ENCODE measurements around the gene SLC29A4.
"Not testable (repeated sequence)": the region's sequence is repeated elsewhere in the genome, so short reads cannot be mapped to it uniquely, and the experiment has no call there.

The SLC29A4 gene

DNA sequence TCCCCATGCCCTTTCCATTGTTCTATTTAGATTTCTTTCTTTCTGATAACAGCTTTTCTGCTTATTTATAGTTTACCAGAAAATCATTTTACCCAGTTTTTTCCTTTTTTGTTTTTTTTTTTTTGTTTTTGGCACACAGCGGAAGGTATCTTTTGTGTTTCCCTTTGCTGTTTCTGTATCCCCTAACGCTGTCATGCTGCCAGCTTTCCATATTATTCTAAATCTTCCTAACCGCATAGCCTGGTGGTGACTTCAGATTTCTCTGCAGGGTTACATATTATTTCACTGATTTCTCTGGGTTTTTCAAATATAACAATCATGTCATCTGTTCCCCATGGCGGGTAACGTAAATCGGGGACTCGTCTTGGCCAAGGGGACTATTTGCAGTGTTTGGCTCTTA is 4.0 kb upstream of the SLC29A4 start:
- Histone ChIP-seq H3K27ac (ENCODE audit: low read length) (no peak overlapping the region), H3K9me3 (replicated peaks; ENCODE audit: insufficient read depth, low read length) (no peaks in the 10 kb centered on the region), H3K4me3 (ENCODE audit: low read length) (no peak overlapping the region), H3K27me3 (replicated peaks; ENCODE audit: insufficient read depth, low read length) (peaks cover 52% of the 10 kb centered on the region), H3K36me3 (replicated peaks; ENCODE audit: insufficient read depth, low read length) (no peaks in the 10 kb centered on the region), H2AFZ (ENCODE audit: low read length) (no peak overlapping the region), H3K4me1 (ENCODE audit: low read length) (no peaks in the 10 kb centered on the region), H3K9ac (ENCODE audit: low read length) (no peak overlapping the region), H4K20me1 (ENCODE audit: insufficient read depth, low read length) (no peaks in the 10 kb centered on the region), H3K9me2 (replicated peaks; ENCODE audit: insufficient read depth, low read length) (no peaks in the 10 kb centered on the region), H3K4me2 (ENCODE audit: low read depth, low read length) (no peak overlapping the region), H3F3A (ENCODE audit: insufficient read depth, low read length) (no peaks in the 10 kb centered on the region), H3K79me2 (ENCODE audit: low read length) (no peaks in the 10 kb centered on the region)
- TF ChIP-seq EZH2phosphoT487 (IDR thresholded peaks at IDR 0.05; ENCODE audit: low read length) (no peak), EZH2 (optimal IDR thresholded peaks at IDR 0.05; ENCODE audit: low read depth, low read length) (no peak)
- TF ChIP-seq, protein P1, sequence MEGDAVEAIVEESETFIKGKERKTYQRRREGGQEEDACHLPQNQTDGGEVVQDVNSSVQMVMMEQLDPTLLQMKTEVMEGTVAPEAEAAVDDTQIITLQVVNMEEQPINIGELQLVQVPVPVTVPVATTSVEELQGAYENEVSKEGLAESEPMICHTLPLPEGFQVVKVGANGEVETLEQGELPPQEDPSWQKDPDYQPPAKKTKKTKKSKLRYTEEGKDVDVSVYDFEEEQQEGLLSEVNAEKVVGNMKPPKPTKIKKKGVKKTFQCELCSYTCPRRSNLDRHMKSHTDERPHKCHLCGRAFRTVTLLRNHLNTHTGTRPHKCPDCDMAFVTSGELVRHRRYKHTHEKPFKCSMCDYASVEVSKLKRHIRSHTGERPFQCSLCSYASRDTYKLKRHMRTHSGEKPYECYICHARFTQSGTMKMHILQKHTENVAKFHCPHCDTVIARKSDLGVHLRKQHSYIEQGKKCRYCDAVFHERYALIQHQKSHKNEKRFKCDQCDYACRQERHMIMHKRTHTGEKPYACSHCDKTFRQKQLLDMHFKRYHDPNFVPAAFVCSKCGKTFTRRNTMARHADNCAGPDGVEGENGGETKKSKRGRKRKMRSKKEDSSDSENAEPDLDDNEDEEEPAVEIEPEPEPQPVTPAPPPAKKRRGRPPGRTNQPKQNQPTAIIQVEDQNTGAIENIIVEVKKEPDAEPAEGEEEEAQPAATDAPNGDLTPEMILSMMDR (IDR thresholded peaks at IDR 0.05; ENCODE audit: low read length), result no peak
- no peak for DNase-seq

DNA sequence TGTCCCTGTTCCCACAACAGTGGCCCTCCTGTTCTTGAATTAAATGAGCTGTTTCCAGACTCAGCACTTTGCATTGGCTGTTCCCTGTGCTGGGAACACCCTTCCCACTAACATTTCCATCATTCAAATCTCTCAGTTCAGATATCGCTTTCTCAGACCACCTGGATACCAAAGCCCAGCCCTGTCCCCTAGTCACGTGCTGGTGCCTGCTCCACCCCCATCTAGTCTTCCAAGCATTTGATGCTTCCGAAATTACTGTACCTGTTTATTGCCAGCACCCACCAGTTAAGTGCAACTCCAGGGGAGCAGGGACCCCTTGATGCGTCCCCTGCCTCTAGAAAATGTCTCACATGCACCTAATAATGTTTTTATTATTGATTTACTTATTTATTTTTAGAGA is 3.0 kb upstream of the SLC29A4 start:
- Histone ChIP-seq H3K79me2 (ENCODE audit: low read length) (no peaks in the 10 kb centered on the region), H3K4me2 (ENCODE audit: low read depth, low read length) (no peak overlapping the region), H3K4me1 (ENCODE audit: low read length) (no peaks in the 10 kb centered on the region), H3K4me3 (ENCODE audit: low read length) (no peak overlapping the region), H3K27me3 (replicated peaks; ENCODE audit: insufficient read depth, low read length) (peaks cover 53% of the 10 kb centered on the region), H3K9me3 (replicated peaks; ENCODE audit: insufficient read depth, low read length) (no peaks in the 10 kb centered on the region), H3K9ac (ENCODE audit: low read length) (no peak overlapping the region), H2AFZ (ENCODE audit: low read length) (no peak overlapping the region), H3K36me3 (replicated peaks; ENCODE audit: insufficient read depth, low read length) (no peaks in the 10 kb centered on the region), H3F3A (ENCODE audit: insufficient read depth, low read length) (no peaks in the 10 kb centered on the region), H3K9me2 (replicated peaks; ENCODE audit: insufficient read depth, low read length) (no peaks in the 10 kb centered on the region), H3K27ac (ENCODE audit: low read length) (no peak overlapping the region), H4K20me1 (ENCODE audit: insufficient read depth, low read length) (no peaks in the 10 kb centered on the region)
- no peak for TF ChIP-seq EZH2 (optimal IDR thresholded peaks at IDR 0.05; ENCODE audit: low read depth, low read length)
- TF ChIP-seq, protein P1 (IDR thresholded peaks at IDR 0.05; ENCODE audit: low read length), result no peak
- TF ChIP-seq EZH2phosphoT487 (IDR thresholded peaks at IDR 0.05; ENCODE audit: low read length), result no peak
- no peak for DNase-seq

DNA sequence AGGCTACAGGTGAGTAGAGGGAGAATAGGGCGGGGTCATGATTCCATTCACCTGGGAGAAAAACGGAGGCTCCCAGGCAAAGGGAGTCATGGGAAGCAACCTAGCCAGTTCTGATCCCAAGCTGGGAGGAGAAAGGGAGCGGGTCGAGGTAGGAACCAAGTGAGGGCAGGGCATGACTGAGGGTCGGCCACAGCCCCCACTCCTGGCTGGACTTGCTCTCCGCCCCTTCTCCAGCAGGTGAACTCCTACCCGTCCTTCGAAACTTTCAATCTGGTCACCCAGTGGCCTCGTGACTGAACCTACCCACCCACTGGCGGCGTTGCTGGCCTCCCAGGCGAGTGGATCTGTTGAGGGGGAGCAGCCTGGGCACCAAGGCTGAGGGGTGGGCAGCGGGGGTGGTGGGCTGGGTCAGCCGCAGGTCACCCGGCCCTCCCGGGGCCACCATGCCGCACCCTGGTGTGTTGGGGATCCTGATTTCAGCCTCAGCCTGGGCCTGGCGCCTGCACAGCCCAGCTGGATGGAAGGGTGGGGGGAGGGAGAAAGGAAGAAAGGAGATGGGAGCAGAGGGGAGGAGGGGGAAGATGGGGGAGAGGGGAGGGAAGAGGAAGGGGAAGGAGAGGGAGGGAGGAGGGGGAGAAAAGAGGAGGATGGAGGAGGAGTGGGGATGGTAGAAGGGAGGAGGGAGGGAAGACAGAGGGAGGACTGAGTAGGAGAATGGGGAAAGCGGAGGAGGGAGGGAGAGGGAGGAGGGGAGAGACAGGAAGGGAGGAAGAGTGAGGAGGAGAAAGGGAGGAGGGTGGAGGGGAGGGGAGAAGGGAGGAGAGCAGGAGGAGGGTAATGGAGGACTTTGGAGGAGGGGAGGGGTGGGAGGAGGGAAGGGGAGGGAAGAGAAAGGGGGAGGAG is 894 bp upstream of the SLC29A4 start:
- not testable (repeated sequence) for H2AFZ ChIP-seq (ENCODE audit: low read length); H3K9me3 ChIP-seq (replicated peaks; ENCODE audit: insufficient read depth, low read length); H3K36me3 ChIP-seq (replicated peaks; ENCODE audit: insufficient read depth, low read length); H3K27ac ChIP-seq (ENCODE audit: low read length); H3K4me3 ChIP-seq (ENCODE audit: low read length); DNase-seq; H3K9ac ChIP-seq (ENCODE audit: low read length); H3K79me2 ChIP-seq (ENCODE audit: low read length); H3K4me1 ChIP-seq (ENCODE audit: low read length); H4K20me1 ChIP-seq (ENCODE audit: insufficient read depth, low read length); H3K4me2 ChIP-seq (ENCODE audit: low read depth, low read length); H3K9me2 ChIP-seq (replicated peaks; ENCODE audit: insufficient read depth, low read length); H3F3A ChIP-seq (ENCODE audit: insufficient read depth, low read length)
- peaks cover 42% of the 10 kb centered on the region for H3K27me3 ChIP-seq (replicated peaks; ENCODE audit: insufficient read depth, low read length)

All from MM.1S (cell line).